Activated T-helper 1 cell treated with Interleukin-2 at 50 U/mL for 16 hours (primary cell): Measurements from ENCODE around the gene OR2T4.

Experiments
- DNase-seq: peaks from one replicate; pipeline ENCODE4 v3.0.0-alpha.2; 2020; ENCODE audit warnings: low read depth

The OR2T4 gene, protein sequence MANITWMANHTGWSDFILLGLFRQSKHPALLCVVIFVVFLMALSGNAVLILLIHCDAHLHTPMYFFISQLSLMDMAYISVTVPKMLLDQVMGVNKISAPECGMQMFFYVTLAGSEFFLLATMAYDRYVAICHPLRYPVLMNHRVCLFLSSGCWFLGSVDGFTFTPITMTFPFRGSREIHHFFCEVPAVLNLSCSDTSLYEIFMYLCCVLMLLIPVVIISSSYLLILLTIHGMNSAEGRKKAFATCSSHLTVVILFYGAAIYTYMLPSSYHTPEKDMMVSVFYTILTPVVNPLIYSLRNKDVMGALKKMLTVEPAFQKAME

GRCh38 chr1:248361121-248361715 is at the start of gene OR2T4:
TSS of gene OR2T4 (plus strand) at chr1:248361665. CDS start at chr1:248361665, 0 bp downstream.
- DNase-seq = no peak

DNA sequence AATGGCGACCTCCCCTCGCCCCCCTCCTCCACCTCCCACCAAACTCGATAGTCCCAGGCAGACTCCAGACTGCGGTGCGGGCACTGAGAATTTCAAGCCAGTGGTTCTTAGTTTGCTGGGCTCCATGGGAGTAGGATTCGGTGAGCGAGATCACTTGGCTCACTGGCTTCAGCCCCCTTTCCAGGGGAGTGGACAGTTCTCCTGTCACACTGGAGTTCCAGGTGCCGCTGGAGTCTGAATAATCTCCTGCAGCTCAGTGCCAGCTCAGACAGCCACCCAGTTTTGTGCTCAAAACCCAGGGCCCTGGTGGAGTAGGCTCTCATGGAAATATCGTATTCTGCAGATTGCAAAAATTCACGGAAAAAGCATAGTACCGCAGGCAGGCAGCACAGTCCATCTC is 44.7 kb upstream of the OR2T4 start:
- DNase-seq = no peak

DNA sequence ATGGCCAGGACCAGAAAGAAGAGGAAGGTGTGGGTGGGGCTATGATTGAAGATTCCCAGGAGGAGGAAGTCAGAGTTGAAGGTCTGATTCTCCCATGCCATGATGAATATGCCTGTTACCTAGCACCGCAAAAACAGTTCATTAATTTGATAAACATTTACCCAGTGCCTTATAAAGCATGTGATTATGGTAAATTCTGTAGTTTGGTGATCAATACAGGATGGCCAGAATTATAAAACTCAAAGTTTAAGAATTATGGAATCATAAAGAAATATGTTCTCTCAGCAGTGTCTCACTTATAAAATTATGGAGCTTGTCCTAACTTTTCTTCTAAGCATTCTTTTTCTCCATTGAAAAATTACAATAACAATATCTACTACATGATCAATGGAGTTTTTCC is 37.0 kb upstream of the OR2T4 start, which contains the start of gene OR2M7:
TSS of gene OR2M7 (minus strand) at position 101 of the 400 bp plus-strand sequence. CDS start at position 101, 0 bp downstream.
- no peak for DNase-seq

DNA sequence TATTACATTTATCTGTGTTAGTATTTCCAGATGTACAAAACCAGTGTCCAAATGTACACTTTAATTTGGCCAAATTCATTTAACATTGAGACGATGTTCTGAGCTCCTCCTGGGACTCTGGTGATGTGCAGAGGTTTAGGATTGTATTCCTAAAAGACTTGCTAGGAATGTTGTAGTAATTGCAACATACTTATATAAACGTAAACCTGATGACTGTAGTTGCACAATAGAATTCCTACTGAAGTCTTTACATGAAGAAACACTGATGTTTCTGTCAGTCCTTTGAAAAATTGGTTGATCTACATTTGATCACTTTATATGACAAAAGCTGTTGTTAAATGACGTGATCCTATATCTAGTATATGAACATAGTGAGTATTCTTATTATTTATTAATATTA is 18.0 kb upstream of the OR2T4 start:
- no peak for DNase-seq

GRCh38 chr1:248348475-248348874 is 13.0 kb upstream of the OR2T4 start, which contains the start of gene OR14C36:
TSS of gene OR14C36 (plus strand) at chr1:248348775. CDS start at chr1:248348775, 0 bp downstream.
- no peak for DNase-seq

DNA sequence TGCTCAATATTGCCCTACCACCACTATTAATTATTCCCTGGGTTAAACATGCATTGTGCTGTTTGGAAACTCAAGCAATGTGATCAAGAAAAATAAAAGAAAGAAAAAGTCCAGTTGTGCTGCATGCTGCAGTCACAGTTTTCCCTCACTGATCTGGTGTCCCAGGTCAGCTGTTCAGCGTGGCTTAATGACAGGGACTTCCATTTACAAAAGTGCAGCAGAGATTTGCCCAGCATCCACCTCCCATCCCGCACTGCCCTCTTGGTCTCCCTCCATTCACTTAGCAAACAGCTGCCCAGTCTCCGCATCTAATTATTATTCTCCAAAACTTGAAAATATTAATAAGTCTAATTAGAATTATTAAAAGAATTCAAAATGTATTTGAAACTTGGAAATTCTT is 2.0 kb upstream of the OR2T4 start:
- no peak for DNase-seq

DNA sequence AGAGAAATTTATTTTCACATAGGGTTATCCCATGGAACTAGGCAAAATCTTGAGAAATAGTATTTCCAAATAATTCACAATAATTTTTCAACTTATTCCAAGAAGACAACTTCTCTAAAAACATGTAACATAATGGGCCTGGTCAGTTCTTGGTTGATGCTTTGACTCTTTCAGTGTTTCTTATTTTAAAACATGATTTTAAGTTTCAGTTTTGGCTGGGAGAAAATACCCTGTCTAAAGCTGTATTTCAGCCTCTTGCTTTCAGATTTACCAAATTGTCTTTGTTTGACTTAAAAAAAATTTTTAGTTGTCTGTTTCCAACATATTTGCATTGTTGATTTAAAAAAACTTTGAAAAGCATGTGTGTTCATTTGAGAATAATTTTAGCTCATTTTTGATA is 5.1 kb downstream of the OR2T4 start:
- DNase-seq = no peak

DNA sequence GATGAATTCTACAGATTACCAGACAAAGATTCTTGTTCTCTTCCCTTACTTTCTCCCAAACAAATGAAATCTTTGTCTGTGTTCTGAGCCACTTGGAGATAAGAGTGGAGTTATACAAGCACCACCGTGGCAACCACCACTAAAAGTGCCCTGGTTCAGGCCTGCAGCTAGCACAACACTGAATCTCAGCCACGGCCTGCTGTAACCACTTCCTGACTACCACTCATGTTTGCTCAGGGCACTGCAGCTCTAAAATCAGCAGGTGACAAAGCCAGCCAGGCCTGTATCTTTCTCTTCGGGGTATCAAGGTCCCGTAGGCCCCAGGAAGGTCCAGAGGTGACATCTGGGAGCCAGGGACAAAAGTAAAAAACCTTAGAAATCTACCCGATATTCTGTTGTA is 10.9 kb downstream of the OR2T4 start:
- DNase-seq = no peak

GRCh38 chr1:248373761-248374160 is 12.3 kb downstream of the OR2T4 start:
- no peak for DNase-seq

GRCh38 chr1:248375446-248375845 is 14.0 kb downstream of the OR2T4 start, which contains the start of gene OR2T6:
TSS of gene OR2T6 (plus strand) at chr1:248375746. CDS start at chr1:248387609, 11,863 bp downstream.
- no peak for DNase-seq

GRCh38 chr1:248376916-248377315 is 15.5 kb downstream of the OR2T4 start:
- DNase-seq = no peak

GRCh38 chr1:248380854-248381253 is 19.4 kb downstream of the OR2T4 start:
- no peak for DNase-seq

DNA sequence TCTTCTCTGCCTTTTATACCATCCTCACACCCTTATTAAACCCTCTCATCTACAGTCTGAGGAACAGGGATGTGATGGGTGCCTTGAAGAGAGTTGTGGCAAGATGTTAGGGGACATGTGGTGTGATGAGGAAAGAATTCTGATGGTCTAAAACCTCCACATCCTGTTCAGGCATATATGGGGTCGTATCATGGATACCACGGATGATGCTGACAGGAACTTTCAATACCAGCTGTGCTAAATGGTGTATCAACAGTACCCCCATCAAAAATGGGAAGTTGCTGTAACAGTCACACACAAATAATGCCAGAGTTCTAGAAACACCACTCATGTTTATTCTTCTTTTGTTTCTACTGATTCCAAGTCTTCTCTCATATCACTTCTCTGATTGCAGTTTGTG is 27.0 kb downstream of the OR2T4 start:
- DNase-seq = no peak

GRCh38 chr1:248393050-248393449 is 31.6 kb downstream of the OR2T4 start:
- DNase-seq = no peak

DNA sequence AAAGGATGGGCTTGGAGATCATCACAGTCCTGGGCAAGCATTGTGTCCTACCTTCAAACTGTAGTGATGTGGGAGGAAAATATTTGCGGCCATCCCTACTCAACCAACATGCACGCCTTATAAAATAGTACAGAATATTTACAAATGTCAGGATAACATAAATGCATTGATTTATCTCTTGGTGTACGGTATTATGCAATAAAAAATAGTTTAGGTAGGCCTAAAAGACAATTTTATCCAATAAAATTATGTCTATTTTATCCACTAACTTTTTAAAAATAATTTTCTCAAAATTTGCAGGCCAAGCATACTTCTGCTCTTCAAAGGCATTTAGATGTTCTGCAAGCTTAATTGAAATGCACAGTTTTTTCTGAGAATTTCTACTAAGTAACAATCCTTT is 41.3 kb downstream of the OR2T4 start, which contains the start of gene OR2T1:
TSS of gene OR2T1 (plus strand) at position 301 of the 400 bp plus-strand sequence. CDS start 3,100 bp downstream, outside the sequence.
- no peak for DNase-seq

GRCh38 chr1:248404024-248404423 is 42.6 kb downstream of the OR2T4 start:
- no peak for DNase-seq

GRCh38 chr1:248406721-248407692 is 45.5 kb downstream of the OR2T4 start:
- DNase-seq = no peak
